NCI-H510A (cell line): ENCODE data around the gene ZKSCAN8.

Experiments
- DNase-seq: peaks from one replicate; lab custom pipeline; 2025; lab: John Stamatoyannopoulos, UW

ZKSCAN8 gene

DNA sequence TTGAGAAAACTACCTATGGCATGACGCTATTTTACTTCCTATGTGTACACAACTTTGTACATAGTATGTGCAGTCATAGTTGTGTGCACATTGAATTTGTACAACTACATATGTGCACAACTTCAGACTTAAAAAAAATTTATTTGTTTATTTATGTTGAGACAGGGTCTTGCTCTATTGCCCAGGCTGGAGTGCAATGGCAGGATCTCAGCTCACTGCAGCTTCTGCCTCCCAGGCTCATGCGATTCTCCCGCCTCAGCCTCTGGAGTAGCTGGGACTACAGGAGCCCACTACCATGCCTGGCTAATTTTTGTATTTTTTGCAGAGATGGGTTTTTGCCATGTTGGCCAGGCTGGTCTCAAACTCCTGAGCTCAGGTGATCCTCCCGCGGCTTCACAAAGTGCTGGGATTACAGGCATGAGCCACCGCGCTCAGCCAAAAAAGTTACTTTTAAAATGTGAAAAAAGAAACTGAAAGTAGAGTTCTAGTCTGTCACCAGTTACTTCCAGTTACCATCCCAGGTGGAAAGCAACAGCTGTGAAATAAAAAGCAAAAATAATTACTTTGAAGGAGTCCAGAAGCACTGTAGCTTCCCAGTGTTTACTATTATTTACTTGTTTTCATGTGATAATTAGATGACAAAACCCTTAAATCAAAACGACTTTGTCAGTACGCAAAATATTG lies 1.7 kb upstream of the ZKSCAN8 start:
- no peak for DNase-seq

DNA sequence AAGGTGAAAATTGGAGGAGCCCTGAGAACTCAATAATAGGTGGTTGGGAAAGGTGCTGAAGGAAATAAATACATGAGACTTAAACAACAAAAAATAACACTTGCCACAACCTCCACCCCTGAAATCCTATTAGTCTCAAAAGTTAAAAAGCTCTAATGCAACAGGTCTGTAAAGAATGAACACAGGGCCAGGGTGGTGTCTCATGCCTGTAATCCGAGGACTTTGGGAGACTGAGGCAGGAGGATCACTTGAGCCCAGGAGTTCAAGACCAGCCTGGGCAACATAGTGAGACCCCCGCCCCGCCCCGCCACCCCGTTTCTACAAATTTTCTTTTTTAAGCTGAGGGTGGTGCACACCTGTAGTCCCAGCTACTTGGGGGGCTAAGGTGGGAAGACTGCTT lies 1.1 kb upstream of the ZKSCAN8 start:
- DNase-seq, result no peak

DNA sequence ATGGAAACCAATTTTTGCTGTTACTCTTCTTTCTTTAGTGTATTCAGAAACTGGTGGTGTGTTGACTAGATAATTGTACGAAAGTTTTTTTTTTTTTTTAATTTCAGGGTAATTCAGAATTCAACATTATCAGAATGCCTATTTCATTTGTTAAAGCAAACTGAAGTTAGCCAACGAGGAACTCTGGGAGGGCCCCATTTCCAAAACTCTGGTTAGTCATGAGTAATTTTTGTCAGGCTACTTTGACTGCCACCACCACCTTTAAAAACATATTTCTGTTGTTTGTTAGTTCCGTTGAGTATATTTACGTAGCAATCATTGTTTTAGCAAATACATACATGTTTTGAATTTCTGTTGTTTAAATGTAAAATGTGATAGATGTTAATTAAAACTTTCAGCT lies 763 bp downstream of the ZKSCAN8 start:
- DNase-seq, result no peak

DNA sequence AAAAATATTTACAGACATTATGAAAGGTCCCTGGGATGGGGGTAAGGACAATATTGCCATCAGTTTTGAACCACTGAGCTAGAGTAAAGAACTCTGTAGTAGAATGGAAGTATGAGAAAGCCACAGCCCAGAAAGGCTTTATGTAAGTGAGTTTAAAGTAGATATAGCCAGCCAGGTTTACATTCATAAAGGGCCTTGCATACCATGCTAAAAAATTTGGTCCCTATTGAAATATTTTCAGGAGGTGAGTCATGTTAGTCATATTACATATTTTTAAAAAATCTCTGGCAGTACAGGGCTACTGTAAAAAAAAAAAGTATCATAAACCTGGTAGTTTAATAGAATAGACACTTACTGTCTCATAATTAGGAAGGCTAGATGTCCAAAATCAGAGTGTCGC lies 3.5 kb downstream of the ZKSCAN8 start:
- DNase-seq, result no peak

DNA sequence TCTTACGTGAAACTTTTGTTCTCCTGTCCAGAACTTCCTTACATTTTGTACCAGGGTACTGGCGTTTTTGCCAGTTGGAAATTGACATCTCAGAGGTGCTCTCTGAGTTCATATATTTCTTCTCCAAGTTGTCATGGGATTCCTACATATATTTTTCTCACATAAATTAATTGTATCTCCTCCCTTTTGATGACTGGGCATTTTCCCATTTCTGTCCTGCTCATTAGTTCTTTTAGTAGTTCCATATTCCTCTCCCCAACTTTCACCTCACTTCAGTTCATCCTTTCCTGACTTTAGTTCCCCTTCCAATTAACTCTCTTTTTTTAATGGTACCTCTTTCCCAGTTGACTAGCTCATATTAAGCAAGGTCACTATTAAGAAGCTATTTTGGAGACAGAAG lies 10.8 kb downstream of the ZKSCAN8 start:
- no peak for DNase-seq

DNA sequence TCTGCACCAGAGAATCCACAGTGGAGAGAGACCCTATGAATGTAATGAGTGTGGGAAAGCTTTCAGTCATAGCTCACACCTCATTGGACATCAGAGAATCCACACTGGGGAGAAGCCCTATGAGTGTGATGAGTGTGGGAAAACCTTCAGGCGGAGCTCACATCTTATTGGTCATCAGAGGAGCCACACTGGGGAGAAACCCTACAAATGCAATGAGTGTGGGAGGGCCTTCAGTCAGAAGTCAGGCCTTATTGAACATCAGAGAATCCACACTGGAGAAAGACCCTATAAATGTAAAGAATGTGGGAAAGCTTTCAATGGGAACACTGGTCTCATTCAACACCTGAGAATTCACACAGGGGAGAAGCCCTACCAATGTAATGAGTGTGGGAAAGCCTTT lies 11.9 kb downstream of the ZKSCAN8 start:
- DNase-seq, result no peak

DNA sequence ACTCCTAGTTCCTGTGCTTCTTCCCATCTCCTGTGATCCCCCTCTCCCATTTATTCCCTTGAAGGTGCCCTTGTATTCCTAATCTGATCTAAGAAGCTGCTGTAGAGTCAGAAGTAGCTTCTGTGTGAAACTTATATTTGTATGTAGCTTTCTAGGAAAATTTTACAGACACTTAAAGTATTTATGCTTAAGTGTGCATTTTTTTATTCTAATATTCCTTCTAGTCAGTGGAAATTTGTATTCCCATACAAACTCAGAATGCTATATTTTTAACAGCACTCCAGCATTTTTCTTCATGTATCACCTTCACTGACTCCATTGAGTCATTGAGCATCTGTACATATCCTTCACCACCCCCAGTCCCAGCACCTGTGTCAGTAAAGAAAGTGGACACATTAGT lies 12.7 kb downstream of the ZKSCAN8 start:
- DNase-seq, result no peak

DNA sequence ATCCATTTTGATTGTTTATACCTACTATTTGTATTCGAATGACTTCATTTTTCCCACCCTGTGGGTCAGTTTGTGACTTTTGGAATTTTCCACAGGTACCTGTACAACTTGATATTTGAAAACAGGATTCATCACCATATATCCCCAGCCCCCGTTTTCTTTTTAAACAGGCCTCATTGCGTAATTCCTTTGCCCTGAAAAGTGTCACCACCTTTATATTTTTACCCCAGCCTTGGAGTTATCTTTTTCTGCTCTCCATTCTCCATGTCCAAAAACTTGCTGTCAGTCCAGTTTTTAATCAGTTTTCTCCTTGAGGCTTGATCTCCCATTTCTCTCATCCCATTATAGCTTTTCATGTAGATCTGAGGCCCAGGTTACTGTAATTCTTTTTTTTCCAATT lies 16.6 kb downstream of the ZKSCAN8 start:
- DNase-seq, result no peak

DNA sequence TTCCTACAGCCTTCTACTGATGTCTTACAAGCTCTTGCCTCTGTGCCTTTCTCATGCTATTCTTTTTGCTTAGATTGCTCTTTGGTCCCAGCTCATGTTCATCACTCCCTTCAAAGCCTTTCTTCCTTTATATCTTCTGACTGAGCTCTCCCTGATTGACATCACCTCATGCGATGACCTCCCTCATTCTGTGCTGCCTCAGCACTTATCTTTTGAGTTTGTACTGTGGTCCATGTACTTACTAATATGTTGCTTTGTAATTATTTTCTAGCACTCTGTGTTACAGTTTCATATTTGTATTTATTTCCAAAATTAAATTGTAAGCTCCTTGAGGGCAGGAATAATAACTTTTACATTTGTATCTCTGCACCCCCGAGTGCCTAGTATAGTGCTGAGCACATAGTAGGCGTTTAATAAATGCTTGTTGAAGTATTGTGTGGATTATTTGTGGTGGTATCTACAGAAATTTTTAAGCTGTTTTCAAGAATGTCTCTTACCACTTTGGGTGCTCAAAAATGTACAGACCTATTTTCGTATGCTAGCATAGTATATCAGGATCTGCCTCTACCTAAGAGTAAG lies 17.4 kb downstream of the ZKSCAN8 start:
- DNase-seq, result no peak

DNA sequence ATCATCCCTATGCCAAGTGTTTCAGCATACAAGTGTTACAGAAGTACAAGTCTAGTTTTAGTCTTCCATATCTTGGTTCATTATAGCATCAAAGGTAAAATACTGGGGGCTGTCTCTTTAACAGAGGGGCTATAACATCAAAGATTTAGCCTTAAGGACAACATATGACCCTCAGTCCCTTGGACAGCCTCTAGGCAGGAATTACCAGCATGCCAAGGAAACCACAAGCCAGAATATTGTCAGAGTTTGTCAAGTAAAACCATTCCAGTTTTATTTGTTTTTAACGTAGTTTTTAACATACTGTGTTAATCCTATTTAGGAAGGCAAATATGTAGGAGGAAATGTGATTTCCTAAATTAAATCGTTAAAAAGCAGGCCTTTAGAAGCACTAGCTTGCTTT lies 18.6 kb downstream of the ZKSCAN8 start:
- no peak for DNase-seq

DNA sequence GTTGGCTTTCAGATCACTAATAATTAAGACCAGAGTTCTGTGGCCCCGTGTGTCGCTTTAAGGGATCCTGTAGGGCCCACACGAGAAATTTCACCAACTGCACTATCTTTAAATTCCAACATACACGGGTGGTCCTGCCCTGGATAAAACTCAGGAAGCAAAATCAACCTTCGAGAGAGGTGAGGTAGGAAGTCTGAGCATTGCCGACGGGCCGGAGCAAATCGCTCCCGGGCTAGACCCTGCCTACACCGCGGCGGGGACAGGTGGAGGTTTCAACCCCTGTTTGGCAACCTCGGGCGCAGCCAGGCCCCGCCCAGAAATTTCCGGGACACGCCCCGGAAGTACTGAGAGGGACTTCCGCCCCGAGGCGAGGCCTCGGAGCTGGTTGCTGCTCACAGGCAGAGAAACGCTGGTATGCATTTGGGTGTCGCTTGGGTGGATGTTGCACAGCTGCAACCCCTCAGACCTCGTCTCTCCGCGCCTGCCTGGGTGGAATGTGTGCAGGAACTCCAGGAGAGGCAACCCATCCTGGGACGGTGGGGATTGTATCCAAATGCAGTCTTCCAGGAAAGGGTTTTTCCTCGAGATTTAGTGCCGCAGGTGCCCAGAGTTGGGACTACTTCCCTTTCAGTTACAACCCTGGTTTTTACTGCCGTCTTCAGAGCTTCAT lies 19.9 kb downstream of the ZKSCAN8 start:
- DNase-seq, result no peak

DNA sequence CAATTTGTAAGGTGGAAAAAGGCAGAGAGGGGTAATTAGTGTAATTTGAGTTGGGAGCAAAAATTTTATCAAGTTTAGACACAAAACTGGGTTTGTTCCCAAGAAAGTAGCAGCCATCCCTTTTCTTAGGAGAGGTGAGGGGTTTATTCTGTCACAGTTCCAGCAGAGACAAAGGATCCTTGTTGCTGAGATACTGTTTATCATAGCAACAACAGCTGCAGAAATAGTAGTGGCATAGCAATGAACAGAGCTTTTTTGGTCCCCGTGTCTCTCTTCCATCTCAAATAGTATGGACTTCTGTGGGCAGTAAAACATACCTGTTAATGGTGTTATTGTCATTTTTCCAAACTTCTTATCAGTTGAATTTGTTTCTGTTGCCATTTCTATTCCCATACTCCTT lies 23.9 kb downstream of the ZKSCAN8 start:
- DNase-seq, result no peak

DNA sequence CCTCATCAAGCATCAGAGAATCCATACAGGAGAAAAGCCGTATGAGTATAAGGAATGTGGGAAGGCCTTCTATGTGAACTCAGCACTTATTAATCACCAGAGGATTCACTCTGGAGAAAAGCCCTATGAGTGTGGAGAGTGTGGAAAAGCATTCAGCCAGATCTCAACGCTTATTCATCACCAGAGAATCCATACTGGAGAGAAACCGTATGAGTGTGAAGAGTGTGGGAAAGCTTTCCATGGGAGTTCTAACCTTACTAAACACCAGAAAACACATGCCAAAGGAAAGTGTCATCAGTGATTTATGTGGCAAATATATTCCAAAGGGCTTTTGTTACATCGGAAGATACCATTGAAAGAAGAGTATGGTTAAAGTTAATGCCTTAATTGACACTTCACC lies 25.4 kb downstream of the ZKSCAN8 start:
- no peak for DNase-seq

DNA sequence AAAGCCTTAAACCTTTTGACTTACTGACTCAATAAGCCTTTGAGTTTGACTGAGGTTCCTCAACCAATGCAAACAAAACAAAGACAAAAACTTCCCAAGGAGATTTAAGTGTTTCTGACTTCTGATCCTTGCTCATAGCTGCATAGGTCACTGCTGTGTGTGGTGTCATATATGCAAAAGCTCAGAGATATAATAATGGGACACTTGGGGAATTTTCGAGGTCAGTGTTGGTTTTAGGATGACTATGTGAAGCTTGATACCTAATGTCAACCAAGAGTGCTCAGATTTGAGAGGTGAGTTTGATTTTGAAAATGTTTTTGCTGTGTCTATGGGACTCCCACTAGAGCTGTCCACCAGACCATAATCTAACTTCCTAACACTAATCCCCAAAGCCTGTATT lies 26.2 kb downstream of the ZKSCAN8 start:
- no peak for DNase-seq

DNA sequence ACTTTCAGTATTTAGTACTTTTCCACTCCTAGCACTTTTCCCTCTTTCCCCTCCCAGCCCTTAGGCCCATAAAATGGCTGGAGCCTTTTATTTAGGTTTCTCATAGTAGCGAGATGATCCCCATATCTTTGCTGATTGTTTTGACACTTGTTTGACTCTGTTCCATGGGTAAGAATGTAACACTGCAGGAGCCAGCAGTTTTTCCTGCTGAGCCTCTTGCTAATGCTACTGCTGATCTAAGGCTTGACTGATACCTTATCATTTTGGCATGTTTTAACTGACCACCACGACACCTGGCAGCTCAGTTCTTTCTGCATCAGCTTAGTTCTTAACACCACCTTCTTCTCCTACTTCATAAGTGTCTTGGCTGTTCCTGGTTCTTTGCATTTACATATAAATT lies 29.6 kb downstream of the ZKSCAN8 start:
- DNase-seq, result no peak

DNA sequence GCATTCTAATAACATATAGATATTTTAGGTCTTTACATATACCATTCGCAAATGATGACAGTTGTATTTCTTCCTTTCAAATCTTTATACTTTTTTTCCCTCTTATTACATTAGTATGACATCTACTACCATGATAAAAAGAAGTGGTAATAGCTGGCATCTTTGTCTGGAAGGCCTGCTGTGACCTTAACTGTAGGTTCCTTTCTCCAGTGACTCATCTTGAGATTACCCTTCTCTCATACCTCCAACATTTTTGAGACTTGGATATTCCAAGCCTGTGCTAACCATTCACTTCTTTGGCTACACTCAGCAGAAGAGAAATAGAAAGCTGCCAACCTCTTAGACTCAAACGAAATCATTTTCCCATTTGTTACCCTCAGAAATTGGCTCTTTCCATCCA lies 30.3 kb downstream of the ZKSCAN8 start:
- DNase-seq, result no peak

DNA sequence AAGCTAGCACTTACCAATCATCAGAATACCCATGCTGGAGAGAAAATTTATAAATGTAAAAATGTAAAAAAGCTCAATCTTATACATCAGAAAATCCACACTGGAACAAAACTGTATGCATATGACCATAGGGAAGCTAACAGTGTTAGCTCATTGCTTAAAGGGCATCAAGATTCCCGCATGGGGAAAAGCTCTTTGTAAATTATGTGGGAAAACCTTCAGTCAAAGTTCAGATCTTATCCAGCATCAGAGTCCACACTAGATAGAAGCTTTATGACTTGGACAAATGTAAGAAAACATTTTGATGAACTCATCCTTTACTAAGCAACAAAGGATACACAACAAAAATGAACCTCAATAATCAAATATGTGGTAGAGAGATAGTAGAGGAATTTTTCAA lies 34.7 kb downstream of the ZKSCAN8 start:
- DNase-seq, result no peak

DNA sequence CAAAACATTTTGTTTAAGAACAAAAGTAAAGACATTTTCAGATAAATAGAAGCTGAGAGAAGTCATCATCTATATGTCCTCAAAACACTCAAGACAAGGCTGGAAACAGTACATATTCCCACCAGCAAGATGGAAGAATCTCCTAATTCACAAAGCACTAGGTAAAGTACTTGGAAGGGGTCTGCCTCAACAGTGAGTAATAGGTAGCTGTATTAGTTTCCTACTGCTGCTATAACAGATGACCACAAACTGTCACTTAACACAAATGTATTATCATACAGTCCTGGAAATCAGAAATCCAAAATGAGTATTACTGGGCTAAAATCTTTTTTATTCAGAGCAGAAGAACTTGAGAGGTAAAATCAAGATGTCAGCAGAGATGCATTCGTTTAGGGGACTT lies 40.6 kb downstream of the ZKSCAN8 start:
- DNase-seq, result no peak

DNA sequence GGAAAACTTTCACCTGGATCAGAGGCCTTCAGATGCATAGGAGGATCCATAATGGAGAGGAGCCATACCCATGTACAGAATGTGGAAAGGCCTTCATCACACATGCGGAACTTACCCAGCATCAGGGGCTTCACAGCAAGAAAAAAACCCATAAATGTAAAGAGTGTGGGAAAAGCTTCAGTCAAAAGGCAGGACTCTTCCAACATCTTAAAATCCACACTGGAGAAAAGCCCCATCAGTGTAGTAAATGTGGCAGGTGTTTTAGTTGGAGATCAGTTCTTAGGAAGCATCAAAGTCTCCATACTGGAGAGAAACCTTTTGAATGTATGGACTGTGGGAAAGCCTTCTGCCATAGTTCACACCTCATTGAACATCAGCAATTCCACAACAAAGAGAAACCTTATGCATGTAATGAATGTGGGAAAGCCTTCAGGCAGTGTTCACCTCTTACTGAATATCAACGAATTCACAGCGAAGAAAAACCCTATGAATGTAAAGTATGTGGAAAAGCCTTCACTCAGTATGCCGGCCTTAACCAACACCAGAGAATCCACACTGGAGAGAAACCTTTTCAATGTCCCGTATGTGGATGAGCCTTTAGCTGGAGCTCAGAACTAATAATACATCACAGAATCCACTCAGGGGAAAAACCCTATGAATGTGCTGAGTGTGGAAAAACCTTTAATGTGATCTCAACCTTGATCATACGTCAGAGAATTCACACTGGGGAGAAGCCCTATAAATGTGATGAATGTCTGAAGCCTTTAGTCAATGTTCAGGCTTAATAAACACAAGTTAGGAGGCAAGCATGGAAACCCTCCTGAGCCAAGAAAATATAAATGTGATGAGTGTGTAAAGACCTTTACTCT lies 46.7 kb downstream of the ZKSCAN8 start:
- DNase-seq, result no peak

DNA sequence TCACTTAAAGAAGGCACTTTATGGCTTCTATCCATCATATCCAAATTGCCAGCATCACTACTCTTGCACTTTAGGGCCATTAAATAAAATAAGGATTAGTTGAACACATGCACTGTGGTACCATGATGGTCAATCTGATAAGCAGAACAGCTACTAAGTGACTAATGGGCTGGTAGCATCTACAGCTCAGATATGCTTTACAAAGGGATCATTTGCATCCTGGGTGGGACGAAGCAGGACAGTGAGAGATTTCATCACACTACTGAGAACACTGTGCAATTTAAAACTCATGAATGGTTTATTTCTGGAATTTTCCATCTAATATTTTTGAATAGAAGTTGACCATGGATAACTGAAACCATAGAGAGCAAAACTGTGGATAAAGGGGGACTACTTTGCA lies 58.3 kb downstream of the ZKSCAN8 start:
- DNase-seq, result no peak

DNA sequence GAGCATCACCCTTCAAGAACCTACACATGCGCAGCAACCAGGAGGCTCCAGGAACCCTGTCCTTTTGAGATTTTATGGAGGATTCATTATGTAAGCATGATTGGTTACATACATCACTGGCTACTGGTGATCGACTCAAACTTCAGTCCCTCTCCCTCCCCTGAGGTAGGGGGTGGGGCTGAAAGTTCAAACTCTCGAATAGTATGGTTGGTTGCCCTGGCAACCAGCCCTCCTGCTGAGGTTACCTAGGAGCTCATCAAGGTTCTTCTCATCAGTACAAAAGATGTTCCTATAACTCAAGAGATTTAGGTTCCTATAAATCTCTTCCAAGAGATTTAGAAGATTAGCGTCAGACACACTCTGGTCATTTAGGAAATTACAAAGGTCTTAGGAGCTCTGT lies 61.5 kb downstream of the ZKSCAN8 start:
- DNase-seq, result no peak

DNA sequence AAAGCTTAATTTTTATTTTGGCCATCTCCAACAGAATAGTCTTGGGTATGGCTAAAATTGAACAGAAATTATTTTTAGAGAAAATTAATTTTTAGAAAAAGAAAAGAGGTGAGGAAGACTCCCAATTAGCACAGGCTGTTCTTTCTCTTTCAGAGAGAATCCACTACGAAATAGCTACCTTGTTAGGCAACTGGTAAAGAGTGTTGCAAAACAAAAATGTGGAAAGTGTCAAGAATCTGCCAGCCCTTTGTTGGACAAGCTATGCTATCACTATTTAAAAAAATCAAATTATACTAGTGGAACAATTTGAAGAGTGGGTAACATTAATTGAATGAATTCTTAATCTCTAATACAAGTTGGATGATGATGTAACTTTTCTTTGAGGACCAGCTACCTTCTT lies 64.2 kb downstream of the ZKSCAN8 start:
- DNase-seq, result no peak

DNA sequence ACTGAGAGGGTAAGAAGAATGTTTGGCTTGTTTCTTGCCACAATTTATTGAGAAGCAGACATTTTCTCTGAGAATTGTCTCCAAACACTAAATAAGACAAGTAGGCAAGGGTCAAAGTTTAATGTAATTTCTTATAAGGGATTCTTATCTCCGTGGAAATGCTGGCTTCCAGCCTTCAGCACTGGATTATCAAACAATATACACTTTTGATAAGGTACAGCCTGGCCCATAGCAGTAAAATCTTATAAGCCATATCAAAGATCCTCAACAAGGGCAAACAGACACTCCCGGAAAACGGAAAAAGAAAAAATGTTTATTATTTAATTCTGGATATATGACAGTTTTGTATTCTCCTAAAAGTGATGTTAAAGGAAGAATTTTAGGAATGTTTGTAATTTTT lies 64.8 kb downstream of the ZKSCAN8 start:
- DNase-seq, result no peak
